Amygdala (tissue), 56 donors: Measurements from ENCODE around the gene HLA-DPB1.
A peak's percentile ranks its signal among the peaks of the same experiment; 100 is the strongest.
"Not testable (repeated sequence)": the region's sequence is repeated elsewhere in the genome, so short reads cannot be mapped to it uniquely, and the experiment has no call there.

ENCODE experiments used
- DNase-seq, 56 donors: peaks; one replicate each; lab custom pipeline; 2025; lab: John Stamatoyannopoulos, UW

Gene HLA-DPB1

GRCh38 chr6:33092385-33092784 lies 16.6 kb downstream of the HLA-DPB1 start:
- no peak for DNase-seq

- DNase-seq, result no peak
Measured at GRCh38 chr6:33093855-33094254, 18.1 kb downstream of the HLA-DPB1 start.

DNA sequence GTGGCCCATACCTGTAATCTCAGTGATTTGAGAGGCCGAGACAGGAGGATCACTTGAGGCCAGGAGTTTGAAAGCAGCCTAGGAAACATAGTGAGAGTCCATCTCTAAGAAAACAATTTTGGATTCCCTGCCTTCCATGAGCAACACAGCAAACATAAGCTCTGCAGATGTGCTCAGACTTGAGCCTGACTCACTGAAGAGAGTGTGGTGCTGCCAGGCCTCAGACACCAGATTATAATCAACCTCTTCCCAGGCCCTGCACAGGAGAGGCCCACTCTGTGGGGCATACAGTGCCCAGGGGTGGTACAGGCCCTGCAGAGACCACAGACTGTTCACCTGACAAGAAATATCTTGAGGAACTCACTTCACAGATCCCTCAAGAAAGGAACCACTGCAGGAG lies 19.9 kb downstream of the HLA-DPB1 start:
- DNase-seq, result no peak

DNA sequence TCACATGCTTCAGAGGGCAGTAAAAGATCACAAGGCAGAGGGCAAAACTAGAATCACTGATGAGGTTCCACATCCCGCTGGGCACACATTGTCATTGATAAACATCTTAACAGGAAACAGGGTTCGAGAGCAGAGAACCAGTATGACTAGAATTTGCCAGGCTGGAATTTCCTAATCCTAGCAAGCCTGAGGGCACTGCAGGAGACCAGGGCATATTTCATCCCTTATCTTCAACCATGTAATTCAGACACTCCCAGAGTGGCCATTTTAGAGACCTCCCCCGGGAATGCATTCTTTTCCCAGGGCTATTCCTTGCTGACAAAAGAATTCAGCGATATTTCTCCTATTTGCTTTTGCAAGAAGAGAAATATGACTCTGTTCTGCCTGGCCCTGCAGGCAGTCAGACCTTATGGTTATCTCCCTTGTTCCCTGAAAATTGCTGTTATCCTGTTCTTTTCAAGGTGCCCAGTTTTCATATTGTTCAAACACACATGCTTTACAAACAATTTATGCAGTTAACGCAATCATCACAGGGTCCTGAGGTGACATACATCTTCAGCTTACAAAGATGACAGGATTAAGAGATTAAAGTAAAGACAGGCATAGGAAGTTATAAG lies 25.4 kb downstream of the HLA-DPB1 start:
- not testable (repeated sequence) for DNase-seq

DNA sequence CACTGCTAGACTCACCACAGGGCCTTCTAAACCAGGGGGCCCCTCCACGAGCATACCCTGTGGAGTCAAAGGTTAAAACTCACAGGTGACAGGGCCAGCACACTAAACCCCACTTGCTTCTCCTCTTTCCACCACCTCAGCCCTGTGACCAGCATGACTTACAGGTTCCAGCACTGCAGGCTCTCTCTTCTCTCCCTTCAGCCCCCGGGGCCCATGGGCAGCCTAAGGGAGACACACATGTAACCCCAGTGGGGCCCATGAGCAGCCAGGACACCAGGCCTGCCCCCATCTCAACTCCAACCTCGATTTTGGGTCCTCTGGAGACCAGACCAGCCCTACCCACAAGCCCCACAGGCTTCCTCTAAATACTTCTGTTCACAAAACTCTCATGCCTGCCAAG lies 28.0 kb downstream of the HLA-DPB1 start:
- no peak for DNase-seq

- DNase-seq, result no peak
Measured at GRCh38 chr6:33104887-33105286, 29.1 kb downstream of the HLA-DPB1 start.

DNA sequence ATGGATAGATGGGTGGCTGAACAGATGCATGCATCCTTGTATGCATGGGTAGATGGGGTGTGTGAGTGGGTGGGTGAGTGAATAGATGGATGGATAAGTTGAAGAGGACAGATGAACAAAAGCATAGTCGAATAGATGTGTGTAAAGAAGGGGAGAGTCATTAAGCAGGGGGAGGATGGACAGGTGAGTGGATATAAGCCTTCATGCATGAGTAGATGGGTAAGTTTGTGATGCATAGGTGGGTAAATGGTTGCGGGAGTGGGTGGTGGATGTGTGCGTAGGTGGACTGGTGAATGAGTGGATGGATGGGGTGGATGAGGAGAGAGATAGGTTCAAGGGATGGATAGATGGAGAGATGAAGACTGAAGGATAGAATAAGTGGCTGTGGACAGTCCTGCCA lies 29.6 kb downstream of the HLA-DPB1 start:
- no peak for DNase-seq

GRCh38 chr6:33105916-33106871 lies 30.4 kb downstream of the HLA-DPB1 start:
- DNase-seq, result no peak

- no peak for DNase-seq
Measured at GRCh38 chr6:33107641-33108040, 31.9 kb downstream of the HLA-DPB1 start.

GRCh38 chr6:33108307-33108706 lies 32.5 kb downstream of the HLA-DPB1 start:
- no peak for DNase-seq

- DNase-seq, result peak in 14 of 56 donors; percentile 2 to 67 (median 14)
Measured at GRCh38 chr6:33112148-33112547, 36.4 kb downstream of the HLA-DPB1 start.

- no peak for DNase-seq
Measured at GRCh38 chr6:33113755-33114154, 38.0 kb downstream of the HLA-DPB1 start.

- DNase-seq, result no peak
Measured at GRCh38 chr6:33114406-33114805, 38.6 kb downstream of the HLA-DPB1 start.

DNA sequence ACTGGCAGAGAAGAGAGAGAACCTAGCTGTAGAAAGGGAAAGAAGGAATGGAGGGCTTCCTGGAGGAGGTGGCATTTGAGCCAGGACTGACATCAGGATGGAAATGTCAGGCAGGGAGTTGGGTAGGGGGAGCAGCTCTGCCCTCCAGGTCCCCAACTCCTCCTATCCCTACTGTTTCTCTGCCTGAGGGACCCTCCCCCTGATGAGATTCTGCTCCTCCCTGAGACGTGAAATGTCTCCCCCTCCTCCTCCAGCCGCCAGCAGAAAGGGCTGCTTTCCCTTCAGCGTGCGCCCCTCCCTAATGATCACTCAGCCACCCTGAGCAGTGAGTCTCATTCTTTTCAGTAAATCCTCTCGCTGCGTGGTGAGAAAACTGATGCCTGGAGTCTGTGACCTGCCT lies 40.6 kb downstream of the HLA-DPB1 start:
- peak in 1 of 56 donors; percentile 3 for DNase-seq

DNA sequence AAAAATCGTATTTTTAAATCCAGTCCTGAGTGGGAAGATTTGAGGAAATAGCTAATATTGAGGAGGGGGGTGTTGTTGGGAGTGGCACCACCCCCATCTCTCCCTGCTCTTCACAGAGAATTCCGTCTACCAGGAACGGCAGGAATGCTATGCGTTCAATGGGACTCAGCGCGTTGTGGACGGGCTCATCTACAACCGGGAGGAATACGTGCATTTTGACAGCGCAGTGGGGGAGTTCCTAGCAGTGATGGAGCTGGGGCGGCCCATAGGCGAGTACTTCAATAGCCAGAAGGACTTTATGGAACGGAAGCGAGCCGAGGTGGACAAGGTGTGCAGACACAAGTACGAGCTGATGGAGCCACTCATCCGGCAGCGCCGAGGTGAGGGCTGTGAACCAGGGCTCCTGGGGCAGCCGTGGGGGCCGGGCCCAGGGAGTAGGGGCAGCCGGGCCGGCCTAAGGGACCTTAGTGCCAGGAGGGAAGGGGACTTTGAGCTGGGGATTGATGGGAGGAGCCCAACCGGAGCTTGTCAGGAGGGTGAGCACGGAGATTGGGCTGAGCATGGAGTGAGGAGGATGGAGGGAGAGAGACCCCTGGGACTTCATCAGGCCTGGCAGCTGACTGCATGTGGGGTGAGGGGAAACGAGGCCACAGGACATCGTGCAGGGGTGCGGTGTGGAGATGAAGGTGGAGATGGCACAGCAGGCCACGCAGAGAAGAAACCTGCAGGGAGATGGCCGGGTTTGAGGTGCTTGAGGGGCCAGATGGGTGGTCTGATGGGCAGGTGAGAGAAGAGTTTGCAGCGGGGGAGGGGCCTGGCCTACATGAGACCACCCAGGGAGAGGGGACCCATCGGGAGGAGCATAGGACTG lies 41.3 kb downstream of the HLA-DPB1 start:
- peak in 6 of 56 donors; percentile 3 to 40 (median 12) for DNase-seq

DNA sequence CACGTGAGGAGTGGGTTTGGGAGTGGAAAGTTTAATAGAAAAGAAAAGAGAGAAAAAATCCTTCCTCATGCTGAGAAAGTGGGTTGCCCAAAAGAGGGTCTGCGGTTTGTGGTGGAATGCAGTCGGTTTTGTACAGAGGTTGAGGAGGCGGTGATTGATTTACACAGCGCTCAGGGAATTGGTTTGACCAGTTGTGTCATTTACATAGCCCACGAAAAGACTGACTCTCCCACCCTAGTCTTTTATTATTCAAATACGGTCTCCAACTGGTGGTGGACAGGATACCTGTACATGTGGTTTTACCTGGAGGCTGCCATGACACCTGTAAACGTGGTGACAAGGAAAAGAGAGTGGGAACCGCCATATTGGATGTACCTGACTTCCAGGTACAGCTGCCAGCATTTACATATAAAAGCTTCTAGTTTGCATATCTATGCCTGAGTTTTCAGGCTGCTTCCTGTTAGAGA lies 42.1 kb downstream of the HLA-DPB1 start:
- DNase-seq, result no peak

GRCh38 chr6:33118525-33119123 lies 42.8 kb downstream of the HLA-DPB1 start:
- peak in 2 of 56 donors; percentile 11 to 23 for DNase-seq

DNA sequence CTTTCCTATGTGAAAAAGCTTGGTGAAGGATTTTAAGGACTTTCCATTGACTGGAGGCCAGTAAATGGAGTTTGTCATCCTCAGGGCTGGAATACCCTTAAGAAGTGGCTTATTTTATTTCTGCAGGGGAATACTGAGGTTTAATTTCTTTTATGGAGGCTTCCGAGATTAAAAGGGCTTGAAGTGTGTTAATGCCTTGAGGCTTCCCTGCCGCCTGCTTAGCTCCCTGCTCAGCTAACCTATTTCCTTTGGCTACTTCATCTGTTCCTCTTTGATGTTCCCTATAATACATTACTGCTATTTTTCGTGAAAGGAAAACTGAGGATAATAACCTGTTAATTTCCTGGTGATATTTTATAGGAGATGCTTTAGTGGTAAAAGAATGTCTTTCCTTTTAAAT lies 44.2 kb downstream of the HLA-DPB1 start:
- DNase-seq, result no peak

DNA sequence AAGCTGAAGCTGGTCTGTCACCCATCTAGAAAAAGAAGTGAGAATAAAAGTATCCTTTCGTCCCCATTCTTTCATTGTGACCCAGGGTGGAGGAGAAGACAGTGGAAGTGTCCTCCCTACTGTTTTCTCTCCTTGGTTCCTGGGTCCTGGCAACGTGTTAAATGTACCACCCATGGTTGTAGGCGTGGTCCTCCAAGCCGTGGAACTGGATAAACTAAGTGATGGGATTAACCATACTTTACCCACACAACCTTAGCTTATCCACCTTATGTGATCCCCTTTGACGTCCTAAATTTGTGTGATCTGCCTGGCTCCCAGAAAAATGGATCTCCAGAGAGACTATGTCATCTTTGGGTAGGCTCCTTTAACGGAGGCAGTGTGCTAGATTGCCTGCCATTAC lies 47.4 kb downstream of the HLA-DPB1 start:
- DNase-seq, result no peak
